ENCODE data around the gene ABCB10.

The ABCB10 gene

DNA sequence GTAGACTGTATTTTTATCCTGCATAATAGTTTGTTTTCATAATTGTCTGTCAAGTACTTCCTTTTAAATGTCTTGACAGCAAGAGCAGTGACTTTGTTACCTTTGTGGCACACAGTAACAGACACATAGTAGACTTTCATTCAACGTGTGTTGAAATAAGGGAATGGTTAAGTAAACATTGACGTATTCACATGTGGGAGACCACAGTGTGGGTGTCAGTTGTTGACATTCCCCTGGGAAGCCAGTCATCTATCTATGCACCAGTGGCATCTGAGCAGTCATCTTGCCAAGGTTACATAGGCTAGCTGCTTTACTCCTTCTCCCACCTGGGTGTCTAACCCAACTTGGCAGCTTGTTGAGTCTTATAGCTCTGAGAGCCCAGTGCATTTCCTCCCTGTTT, 48.9 kb downstream of the ABCB10 start:
- FAIRE-seq (no peak), DNase-seq (ENCODE audit: insufficient read length, low spot score) (no peak)
- no peak for TF ChIP-seq POU2F2 (IDR thresholded peaks at IDR 0.05; ENCODE audit: low read depth, low read length)
- TF ChIP-seq PAX5 (IDR thresholded peaks at IDR 0.05; ENCODE audit: insufficient read depth, low read length, severe bottlenecking): no peak
- no peak for TF ChIP-seq TAF1 (IDR thresholded peaks at IDR 0.05; ENCODE audit: low read depth, low read length)
- no peak for TF ChIP-seq SPI1 (IDR thresholded peaks at IDR 0.05; ENCODE audit: low read depth, low read length)
- TF ChIP-seq POLR2AphosphoS5 (IDR thresholded peaks at IDR 0.05; ENCODE audit: low read depth, low read length): no peak
- TF ChIP-seq POLR2A (IDR thresholded peaks at IDR 0.05; ENCODE audit: low read depth, low read length): no peak

DNA sequence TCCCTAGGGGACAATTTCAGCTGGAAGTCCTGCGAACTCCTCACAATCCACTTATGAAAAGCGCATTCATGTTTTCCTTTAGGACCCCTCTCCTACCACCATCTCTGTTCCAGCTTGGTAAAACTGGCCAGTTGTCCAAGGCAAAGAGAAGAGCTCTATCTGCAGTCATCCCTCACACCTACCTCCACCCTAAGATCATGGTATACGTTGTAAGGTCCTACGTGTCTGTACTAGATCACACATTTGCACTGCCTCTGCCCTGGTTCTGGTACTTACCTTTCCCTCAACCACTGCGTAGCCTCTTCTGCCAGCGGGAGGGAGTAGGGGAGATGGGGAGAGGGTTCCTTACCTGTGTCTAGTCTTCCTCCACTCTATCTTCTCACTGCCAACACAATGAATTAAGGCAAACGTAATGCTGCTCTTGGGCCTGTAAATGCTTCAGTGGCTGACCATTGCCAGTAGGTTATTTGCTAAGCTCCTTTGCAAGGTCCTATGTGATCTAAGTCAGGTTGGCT, 49.6 kb downstream of the ABCB10 start:
- FAIRE-seq (no peak), DNase-seq (ENCODE audit: insufficient read length, low spot score) (no peak)
- TF ChIP-seq POU2F2 (IDR thresholded peaks at IDR 0.05; ENCODE audit: low read depth, low read length): no peak
- no peak for TF ChIP-seq POLR2AphosphoS5 (IDR thresholded peaks at IDR 0.05; ENCODE audit: low read depth, low read length)
- no peak for TF ChIP-seq SPI1 (IDR thresholded peaks at IDR 0.05; ENCODE audit: low read depth, low read length)
- TF ChIP-seq PAX5 (IDR thresholded peaks at IDR 0.05; ENCODE audit: insufficient read depth, low read length, severe bottlenecking): no peak
- no peak for TF ChIP-seq POLR2A (IDR thresholded peaks at IDR 0.05; ENCODE audit: low read depth, low read length)
- TF ChIP-seq TAF1 (IDR thresholded peaks at IDR 0.05; ENCODE audit: low read depth, low read length): no peak

DNA sequence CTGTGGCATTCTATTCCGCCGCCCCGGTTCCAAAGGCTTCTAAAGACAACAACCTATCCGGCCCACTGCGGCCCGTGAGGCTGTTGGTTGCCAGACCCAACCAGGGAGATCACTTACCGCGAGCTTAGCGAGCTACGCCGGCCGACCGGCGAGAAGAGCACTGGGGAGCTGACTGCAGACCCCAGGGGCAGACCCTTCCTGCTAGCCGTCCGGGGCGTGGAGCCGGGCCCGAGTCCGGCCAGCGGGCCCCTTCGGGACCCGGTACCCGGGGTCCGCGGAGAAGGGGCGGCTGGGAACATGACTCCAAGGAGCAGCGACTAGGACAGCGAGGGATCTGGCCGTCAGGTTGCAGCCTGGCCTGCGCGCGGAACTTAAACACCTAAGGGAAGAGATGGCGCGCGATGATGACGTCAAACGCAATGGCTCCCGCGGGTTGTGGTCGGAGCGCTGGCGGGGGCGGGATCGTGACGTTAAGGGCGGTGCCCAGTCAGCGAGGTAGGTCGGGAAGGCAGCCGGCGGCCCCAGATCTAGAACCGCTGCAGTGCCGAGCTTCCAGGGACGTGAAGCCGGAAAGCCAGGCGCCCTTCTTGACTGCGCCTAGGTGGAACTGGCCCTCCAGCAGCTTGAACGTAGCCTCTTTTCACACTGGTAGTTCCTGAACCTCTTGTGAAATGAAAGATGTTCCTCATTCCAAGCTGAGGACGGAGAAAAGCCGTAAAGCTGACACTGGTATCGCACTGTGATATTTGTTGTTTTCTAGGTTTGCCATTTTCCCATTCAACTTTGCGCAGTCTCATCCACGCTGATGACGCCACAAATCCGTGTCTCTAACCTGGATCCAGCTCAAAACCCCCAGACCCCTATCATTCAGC, 50.3 kb downstream of the ABCB10 start, which contains the start of gene NUP133:
NUP133 (minus strand) TSS at position 391 of the 872 bp plus-strand sequence; CDS start at position 299, 92 bp downstream.
- FAIRE-seq: peak; percentile 94

DNA sequence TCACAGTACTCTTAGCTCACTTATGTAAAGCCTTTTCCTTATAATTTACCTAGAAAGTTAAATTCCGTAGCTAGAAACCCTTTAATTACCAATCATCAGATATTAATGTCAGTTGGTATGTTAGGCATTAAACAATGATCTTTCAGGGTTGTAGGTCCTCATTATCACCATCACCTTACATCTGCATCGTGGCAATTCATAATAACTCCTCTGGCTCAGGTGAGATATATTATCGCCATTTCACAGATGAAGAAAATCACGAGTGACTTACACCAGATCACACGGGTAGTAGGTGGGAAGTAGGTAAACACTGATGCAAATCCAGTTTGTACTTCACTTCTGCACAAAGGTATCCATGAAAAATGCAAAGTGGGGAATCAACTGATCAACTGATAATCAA, 51.0 kb downstream of the ABCB10 start:
- TF ChIP-seq PAX5 (IDR thresholded peaks at IDR 0.05; ENCODE audit: insufficient read depth, low read length, severe bottlenecking) (no peak), POU2F2 (IDR thresholded peaks at IDR 0.05; ENCODE audit: low read depth, low read length) (no peak), POLR2A (IDR thresholded peaks at IDR 0.05; ENCODE audit: low read depth, low read length) (no peak), POLR2AphosphoS5 (IDR thresholded peaks at IDR 0.05; ENCODE audit: low read depth, low read length) (no peak), TAF1 (IDR thresholded peaks at IDR 0.05; ENCODE audit: low read depth, low read length) (no peak), SPI1 (IDR thresholded peaks at IDR 0.05; ENCODE audit: low read depth, low read length) (no peak)
- no peak for FAIRE-seq
- no peak for DNase-seq (ENCODE audit: insufficient read length, low spot score)

More for the DNA sequence above, 50.3 kb downstream of the ABCB10 start, which contains the start of gene NUP133:
- DNase-seq (ENCODE audit: insufficient read length, low spot score): peak; percentile 75
- TF ChIP-seq POLR2A (IDR thresholded peaks at IDR 0.05; ENCODE audit: low read depth, low read length): peak; percentile 97
- peak; percentile 86 for TF ChIP-seq TAF1 (IDR thresholded peaks at IDR 0.05; ENCODE audit: low read depth, low read length)
- TF ChIP-seq PAX5 (IDR thresholded peaks at IDR 0.05; ENCODE audit: insufficient read depth, low read length, severe bottlenecking): no peak
- peak; percentile 81 for TF ChIP-seq POU2F2 (IDR thresholded peaks at IDR 0.05; ENCODE audit: low read depth, low read length)
- peak; percentile 87 for TF ChIP-seq POLR2AphosphoS5 (IDR thresholded peaks at IDR 0.05; ENCODE audit: low read depth, low read length)
- no peak for TF ChIP-seq SPI1 (IDR thresholded peaks at IDR 0.05; ENCODE audit: low read depth, low read length)

DNA sequence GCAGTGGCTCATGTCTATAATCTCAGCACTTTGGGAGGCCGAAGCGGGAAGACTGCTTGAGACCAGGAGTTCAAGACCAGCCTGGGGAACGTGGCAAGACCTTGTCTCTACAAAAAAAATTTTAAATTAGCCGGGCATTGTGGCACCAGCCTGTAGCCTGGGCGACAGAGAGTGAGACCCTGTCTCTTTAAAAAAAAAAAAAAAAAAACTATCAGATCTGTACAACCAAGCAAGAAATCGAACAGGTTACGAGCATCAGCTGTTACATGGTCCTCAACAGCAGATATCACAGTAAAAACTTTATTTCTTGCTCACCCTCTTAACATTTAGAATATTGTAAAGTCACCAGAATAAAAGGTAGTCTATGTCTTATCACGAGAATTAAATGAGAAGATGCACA, 51.9 kb downstream of the ABCB10 start:
- no peak for FAIRE-seq
- no peak for DNase-seq (ENCODE audit: insufficient read length, low spot score)

DNA sequence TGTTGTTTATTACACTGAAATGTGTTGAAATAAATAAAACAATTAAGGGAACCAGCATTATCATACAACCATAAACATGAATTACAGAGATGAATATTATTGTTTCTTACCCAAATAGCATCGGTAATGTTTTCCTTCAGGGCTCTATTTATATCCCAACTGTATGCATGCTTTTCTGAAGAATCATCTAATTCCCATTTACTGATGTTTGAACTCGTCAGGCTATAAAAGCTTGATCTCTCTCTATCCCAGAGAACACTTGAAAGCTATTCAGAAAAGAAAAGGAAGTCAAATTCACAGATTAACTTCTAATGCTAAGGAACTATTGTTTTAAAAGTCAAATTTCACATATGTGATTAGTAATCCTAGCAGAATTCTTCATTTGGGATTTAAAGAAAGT, 62.7 kb downstream of the ABCB10 start:
- TF ChIP-seq TAF1 (IDR thresholded peaks at IDR 0.05; ENCODE audit: low read depth, low read length): no peak
- TF ChIP-seq SPI1 (IDR thresholded peaks at IDR 0.05; ENCODE audit: low read depth, low read length): no peak
- TF ChIP-seq POU2F2 (IDR thresholded peaks at IDR 0.05; ENCODE audit: low read depth, low read length): no peak
- no peak for TF ChIP-seq POLR2AphosphoS5 (IDR thresholded peaks at IDR 0.05; ENCODE audit: low read depth, low read length)
- TF ChIP-seq PAX5 (IDR thresholded peaks at IDR 0.05; ENCODE audit: insufficient read depth, low read length, severe bottlenecking): no peak
- TF ChIP-seq POLR2A (IDR thresholded peaks at IDR 0.05; ENCODE audit: low read depth, low read length): no peak
- DNase-seq (ENCODE audit: insufficient read length, low spot score) (no peak), FAIRE-seq (no peak)

More for the DNA sequence above, 51.9 kb downstream of the ABCB10 start:
- no peak for TF ChIP-seq POU2F2 (IDR thresholded peaks at IDR 0.05; ENCODE audit: low read depth, low read length)
- TF ChIP-seq POLR2AphosphoS5 (IDR thresholded peaks at IDR 0.05; ENCODE audit: low read depth, low read length): no peak
- no peak for TF ChIP-seq TAF1 (IDR thresholded peaks at IDR 0.05; ENCODE audit: low read depth, low read length)
- no peak for TF ChIP-seq POLR2A (IDR thresholded peaks at IDR 0.05; ENCODE audit: low read depth, low read length)
- no peak for TF ChIP-seq SPI1 (IDR thresholded peaks at IDR 0.05; ENCODE audit: low read depth, low read length)
- TF ChIP-seq PAX5 (IDR thresholded peaks at IDR 0.05; ENCODE audit: insufficient read depth, low read length, severe bottlenecking): no peak

GRCh38 chr1:229487181-229487580, 71.3 kb downstream of the ABCB10 start:
- no peak for FAIRE-seq
- no peak for DNase-seq (ENCODE audit: insufficient read length, low spot score)
- TF ChIP-seq POU2F2 (IDR thresholded peaks at IDR 0.05; ENCODE audit: low read depth, low read length) (no peak), TAF1 (IDR thresholded peaks at IDR 0.05; ENCODE audit: low read depth, low read length) (no peak), POLR2A (IDR thresholded peaks at IDR 0.05; ENCODE audit: low read depth, low read length) (no peak), PAX5 (IDR thresholded peaks at IDR 0.05; ENCODE audit: insufficient read depth, low read length, severe bottlenecking) (no peak), SPI1 (IDR thresholded peaks at IDR 0.05; ENCODE audit: low read depth, low read length) (no peak), POLR2AphosphoS5 (IDR thresholded peaks at IDR 0.05; ENCODE audit: low read depth, low read length) (no peak)

DNA sequence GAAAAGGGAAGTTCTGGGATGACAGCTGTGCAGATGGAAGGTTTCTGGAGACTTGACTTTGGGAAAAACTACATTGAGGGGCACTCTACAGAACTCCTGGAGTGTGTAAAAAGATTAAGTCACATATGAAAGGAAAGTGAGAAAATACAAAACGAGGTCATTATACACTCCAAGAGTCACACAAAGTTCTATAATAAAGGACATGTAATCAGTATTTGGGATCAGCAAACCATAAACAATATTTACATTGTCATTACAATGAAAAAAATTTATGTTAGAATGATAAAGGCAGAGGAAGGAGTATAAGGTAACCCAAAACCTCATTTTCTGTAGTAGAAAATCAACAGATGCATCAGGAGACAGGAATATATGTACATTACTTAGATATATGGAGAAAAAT, 73.2 kb downstream of the ABCB10 start:
- no peak for DNase-seq (ENCODE audit: insufficient read length, low spot score)
- no peak for TF ChIP-seq PAX5 (IDR thresholded peaks at IDR 0.05; ENCODE audit: insufficient read depth, low read length, severe bottlenecking)
- TF ChIP-seq POLR2AphosphoS5 (IDR thresholded peaks at IDR 0.05; ENCODE audit: low read depth, low read length): no peak
- no peak for TF ChIP-seq POLR2A (IDR thresholded peaks at IDR 0.05; ENCODE audit: low read depth, low read length)
- no peak for TF ChIP-seq POU2F2 (IDR thresholded peaks at IDR 0.05; ENCODE audit: low read depth, low read length)
- TF ChIP-seq TAF1 (IDR thresholded peaks at IDR 0.05; ENCODE audit: low read depth, low read length): no peak
- no peak for TF ChIP-seq SPI1 (IDR thresholded peaks at IDR 0.05; ENCODE audit: low read depth, low read length)
- FAIRE-seq: no peak

GRCh38 chr1:229482511-229482910, 76.0 kb downstream of the ABCB10 start:
- DNase-seq (ENCODE audit: insufficient read length, low spot score): no peak
- TF ChIP-seq POLR2AphosphoS5 (IDR thresholded peaks at IDR 0.05; ENCODE audit: low read depth, low read length) (no peak), TAF1 (IDR thresholded peaks at IDR 0.05; ENCODE audit: low read depth, low read length) (no peak), PAX5 (IDR thresholded peaks at IDR 0.05; ENCODE audit: insufficient read depth, low read length, severe bottlenecking) (no peak), SPI1 (IDR thresholded peaks at IDR 0.05; ENCODE audit: low read depth, low read length) (no peak), POLR2A (IDR thresholded peaks at IDR 0.05; ENCODE audit: low read depth, low read length) (no peak), POU2F2 (IDR thresholded peaks at IDR 0.05; ENCODE audit: low read depth, low read length) (no peak)
- FAIRE-seq: peak; percentile 31

Measured in GM12891 (cell line).